T-cell (primary cell): ENCODE measurements around the gene DUSP10. TPM values are rescaled to one million over a fixed set of nuclear protein-coding genes. Genes with fewer than 3 reads are reported as not detected.
A peak's percentile ranks its signal among the peaks of the same experiment; 100 is the strongest.

ENCODE experiments used
- ATAC-seq, 4 experiments: fragments of 200-7000 bp in 3 of 4; fragments of 150-1000 bp in 1 of 4; cut with Tn5 transposase; replicated peaks in 1 of 4; 1 replicate in 3 of 4; 2 replicates in 1 of 4; pipeline ENCODE4 v1.10.0; 2021; ENCODE audit warnings: moderate library complexity in 3 of 4, mild to moderate bottlenecking in 2 of 4, moderate number of reproducible peaks in 1 of 4
- CTCF ChIA-PET, 2 donors: fragments of 300-600 bp; sonication (Branson Sonifier 250); formaldehyde crosslinking; loops; one replicate each; lab custom pipeline; 2022; ENCODE audit warnings: antibody characterized with exemption in 2 of 2; lab: Charles Lee
- POLR2A ChIA-PET, 2 donors: fragments of 300-600 bp; sonication (Branson Sonifier 250); formaldehyde crosslinking; loops; one replicate each; lab custom pipeline; 2022; ENCODE audit warnings: antibody characterized with exemption in 2 of 2; lab: Charles Lee
- DNase-seq, 35 experiments: peaks; one replicate each; pipeline versions ENCODE4 v3.0.0 to v3.0.0-alpha.2; 2013 to 2023
- H3K27ac ChIP-seq: one replicate; pipeline ENCODE4 v1.5.1; 2013; ENCODE audit warnings: low read length
- H3K27me3 ChIP-seq, 2 experiments: replicated peaks in 1 of 2; 1 replicate in 1 of 2; 2 replicates in 1 of 2; pipeline versions ENCODE4 v1.6.1 to v1.7.0; 2013; ENCODE audit warnings: low read length in 1 of 2, mixed read lengths in 1 of 2; ENCODE audit not compliant: control insufficient read depth in 2 of 2, insufficient read depth in 2 of 2; ENCODE audit errors: extremely low read depth in 1 of 2
- H3K36me3 ChIP-seq, 2 donors: 1 replicate in 1 of 2; 2 replicates in 1 of 2; pipeline versions ENCODE4 v1.6.1 to v1.7.0; 2013; ENCODE audit warnings: low read length in 1 of 2; ENCODE audit not compliant: control insufficient read depth in 2 of 2, insufficient read depth in 1 of 2; ENCODE audit errors: extremely low read depth in 1 of 2
- H3K4me1 ChIP-seq, 2 experiments: 1 replicate in 1 of 2; 2 replicates in 1 of 2; pipeline versions ENCODE4 v1.6.1 to v1.7.0; 2013; ENCODE audit warnings: low read length in 2 of 2, mixed read lengths in 1 of 2; ENCODE audit not compliant: insufficient read depth in 2 of 2, control insufficient read depth in 1 of 2; ENCODE audit errors: extremely low read depth in 1 of 2
- H3K4me3 ChIP-seq, 2 donors: 1 replicate in 1 of 2; 2 replicates in 1 of 2; pipeline versions ENCODE4 v1.5.1 to v1.7.0; 2013; ENCODE audit warnings: mild to moderate bottlenecking in 2 of 2, low read length in 1 of 2, moderate library complexity in 1 of 2; ENCODE audit not compliant: control insufficient read depth in 1 of 2; ENCODE audit errors: extremely low read depth in 1 of 2
- H3K9me3 ChIP-seq: 2 replicates; pipeline ENCODE4 v1.7.0; 2013
- H3K27ac Mint-ChIP-seq, 2 donors: one replicate each; pipeline ENCODE4 v1.8.0; 2020 to 2021; ENCODE audit warnings: mild to moderate bottlenecking in 2 of 2, mixed read lengths in 2 of 2
- H3K27me3 Mint-ChIP-seq, 2 donors: one replicate each; pipeline ENCODE4 v1.8.0; 2021 to 2022; ENCODE audit warnings: mixed read lengths in 2 of 2
- H3K36me3 Mint-ChIP-seq: one replicate; pipeline ENCODE4 v1.8.0; 2021; ENCODE audit warnings: mixed read lengths
- H3K4me1 Mint-ChIP-seq, 3 donors: one replicate each; pipeline ENCODE4 v1.8.0; 2020 to 2022; ENCODE audit warnings: mixed read lengths in 3 of 3, mild to moderate bottlenecking in 1 of 3
- H3K4me3 Mint-ChIP-seq, 3 donors: one replicate each; pipeline ENCODE4 v1.8.0; 2020 to 2022; ENCODE audit warnings: mild to moderate bottlenecking in 3 of 3, mixed read lengths in 3 of 3, moderate library complexity in 3 of 3
- H3K9me3 Mint-ChIP-seq, 3 donors: one replicate each; pipeline ENCODE4 v1.8.0; 2020 to 2022; ENCODE audit warnings: mixed read lengths in 3 of 3
- WGBS: methylation state at CpG from one replicate; pipeline ENCODE4 v1.1.5; 2013; ENCODE audit warnings: missing lambda C conversion rate; ENCODE audit not compliant: insufficient coverage; 5-methylcytosine and 5-hydroxymethylcytosine counted together
- total RNA-seq, 35 experiments: library from RNA in 6 of 35; stranded (reverse) in 6 of 35; fragments of 120-200 nt in 1 of 35; gene quantifications; one replicate each; pipeline versions ENCODE4 v1.2.1 to v1.2.4 and lab custom pipeline; 2013 to 2026

Gene DUSP10
- total RNA-seq, 5 donors from 2014 or later (not counting 1 experiment from before 2014, with no cell fraction given): 5.2 to 64.2 (median 6.0) TPM

- H3K4me3 Mint-ChIP-seq: no peak overlapping the region
- no peaks in the 10 kb centered on the region for H3K36me3 ChIP-seq
- no peak for ATAC-seq
- no peaks in the 10 kb centered on the region for H3K27me3 Mint-ChIP-seq
- no peaks in the 10 kb centered on the region for H3K27me3 ChIP-seq
- peaks cover 62 to 81% (median 79%) of the 10 kb centered on the region in 3 donors for H3K4me1 Mint-ChIP-seq
- H3K9me3 ChIP-seq: no peaks in the 10 kb centered on the region
- H3K27ac ChIP-seq: no peak overlapping the region
- DNase-seq: no peak
- H3K27ac Mint-ChIP-seq: peak overlapping the region; percentile 36 to 50
- WGBS: no CpG with 5 or more reads among the region's 2 CpGs
- no peak overlapping the region for H3K4me3 ChIP-seq
- ChIA-PET CTCF (no interaction called here), POLR2A (interaction anchor here in 1 of 2 donors (0.6 to 9.0 kb wide), 2 partner anchors 27 to 336 kb away, joined by 3 to 218 read pairs; partner anchors contain the start of gene DUSP10)
- H3K36me3 Mint-ChIP-seq: peaks cover 26% of the 10 kb centered on the region
- H3K9me3 Mint-ChIP-seq: no peaks in the 10 kb centered on the region
- peaks cover 17 to 28% of the 10 kb centered on the region in 2 experiments for H3K4me1 ChIP-seq
Measured at GRCh38 chr1:221715321-221716169, 26.3 kb downstream of the DUSP10 start.

- 91% methylated on average over 9 of the region's 16 CpGs for WGBS
- no peaks in the 10 kb centered on the region for H3K36me3 ChIP-seq
- peak overlapping the region in 2 of 3 donors; percentile 26 to 68 for H3K4me3 Mint-ChIP-seq
- peak overlapping the region in 1 of 2 donors; percentile 37 for H3K27ac Mint-ChIP-seq
- peaks cover 17 to 28% of the 10 kb centered on the region in 2 experiments for H3K4me1 ChIP-seq
- POLR2A ChIA-PET: interaction anchor here in 1 of 2 donors (0.7 to 9.0 kb wide), 2 partner anchors 15 to 28 kb away, joined by 4 to 218 read pairs; partner anchors contain the start of gene DUSP10
- no peak overlapping the region for H3K4me3 ChIP-seq
- no peaks in the 10 kb centered on the region for H3K27me3 Mint-ChIP-seq
- no peak for ATAC-seq
- DNase-seq: no peak
- CTCF ChIA-PET: interaction anchor here in 1 of 2 donors (1.1 kb wide), 1 partner anchor 23 kb away, joined by 3 read pairs; no protein-coding TSS in a partner anchor
- H3K36me3 Mint-ChIP-seq: peaks cover 26% of the 10 kb centered on the region
- no peaks in the 10 kb centered on the region for H3K9me3 Mint-ChIP-seq
- H3K9me3 ChIP-seq: no peaks in the 10 kb centered on the region
- H3K27ac ChIP-seq: no peak overlapping the region
- H3K4me1 Mint-ChIP-seq: peaks cover 62 to 87% (median 82%) of the 10 kb centered on the region in 3 donors
- H3K27me3 ChIP-seq: no peaks in the 10 kb centered on the region
Measured at GRCh38 chr1:221714227-221715152, 27.4 kb downstream of the DUSP10 start.

- H3K4me1 Mint-ChIP-seq: peaks cover 78 to 92% (median 90%) of the 10 kb centered on the region in 3 donors
- peak overlapping the region; percentile 64 to 79 for H3K27ac Mint-ChIP-seq
- Histone ChIP-seq H3K4me1 (peaks cover 25 to 35% of the 10 kb centered on the region in 2 experiments), H3K27ac (peak overlapping the region; percentile 85), H3K9me3 (no peaks in the 10 kb centered on the region), H3K4me3 (peak overlapping the region in 1 of 2 donors; percentile 17), H3K36me3 (no peaks in the 10 kb centered on the region), H3K27me3 (no peaks in the 10 kb centered on the region)
- H3K4me3 Mint-ChIP-seq: peak overlapping the region; percentile 50 to 68 (median 65)
- no CpG with 5 or more reads among the region's 3 CpGs for WGBS
- H3K36me3 Mint-ChIP-seq: peaks cover 19% of the 10 kb centered on the region
- no peaks in the 10 kb centered on the region for H3K27me3 Mint-ChIP-seq
- ChIA-PET POLR2A (interaction anchor here in 1 of 2 donors (0.5 to 9.0 kb wide), 9 partner anchors 12 to 117 kb away, joined by 3 to 218 read pairs (median 5); partner anchors contain the start of gene DUSP10), CTCF (interaction anchor here in 1 of 2 donors (0.6 to 1.8 kb wide), 4 partner anchors 27 to 1331 kb away, joined by 3 to 12 read pairs (median 4); partner anchors contain the start of gene DUSP10)
- ATAC-seq (peak; percentile 79 to 90 (median 90)), DNase-seq (peak; percentile 46 to 90 (median 85))
- H3K9me3 Mint-ChIP-seq: no peaks in the 10 kb centered on the region
Measured at GRCh38 chr1:221712776-221713431, 29.0 kb downstream of the DUSP10 start.

GRCh38 chr1:221712198-221712684 lies 29.6 kb downstream of the DUSP10 start:
- Mint-ChIP-seq H3K4me1 (peaks cover 83 to 91% (median 91%) of the 10 kb centered on the region in 3 donors), H3K36me3 (peaks cover 21% of the 10 kb centered on the region), H3K4me3 (peak overlapping the region; percentile 50 to 68 (median 65)), H3K27ac (peak overlapping the region; percentile 79 to 89), H3K9me3 (no peaks in the 10 kb centered on the region), H3K27me3 (no peaks in the 10 kb centered on the region)
- no peak overlapping the region for H3K4me3 ChIP-seq
- ChIA-PET POLR2A (interaction anchor here in 1 of 2 donors (0.5 to 9.0 kb wide), 8 partner anchors 13 to 117 kb away, joined by 3 to 218 read pairs (median 4); partner anchors contain the start of gene DUSP10), CTCF (interaction anchor here in 1 of 2 donors (0.8 to 1.8 kb wide), 3 partner anchors 28 to 81 kb away, joined by 3 to 12 read pairs (median 3); partner anchors contain the start of gene DUSP10)
- DNase-seq (peak in 27 of 35 experiments; percentile 12 to 84 (median 46)), ATAC-seq (peak; percentile 74 to 81 (median 78))
- H3K27me3 ChIP-seq: no peaks in the 10 kb centered on the region
- peaks cover 27 to 38% of the 10 kb centered on the region in 2 experiments for H3K4me1 ChIP-seq
- no peaks in the 10 kb centered on the region for H3K9me3 ChIP-seq
- H3K36me3 ChIP-seq: no peaks in the 10 kb centered on the region
- WGBS: no CpG with 5 or more reads among the region's 1 CpG
- H3K27ac ChIP-seq: peak overlapping the region; percentile 85

GRCh38 chr1:221711656-221712055 lies 30.2 kb downstream of the DUSP10 start:
- no CpG with 5 or more reads among the region's 1 CpG for WGBS
- peak overlapping the region; percentile 85 for H3K27ac ChIP-seq
- H3K4me3 Mint-ChIP-seq: no peak overlapping the region
- H3K36me3 Mint-ChIP-seq: peaks cover 17% of the 10 kb centered on the region
- H3K4me3 ChIP-seq: no peak overlapping the region
- DNase-seq (no peak), ATAC-seq (no peak)
- H3K9me3 ChIP-seq: no peaks in the 10 kb centered on the region
- CTCF ChIA-PET: interaction anchor here in 1 of 2 donors (1.8 kb wide), 1 partner anchor 30 kb away, joined by 12 read pairs; the partner anchor contains the start of gene DUSP10
- no peaks in the 10 kb centered on the region for H3K27me3 ChIP-seq
- no peaks in the 10 kb centered on the region for H3K9me3 Mint-ChIP-seq
- no peaks in the 10 kb centered on the region for H3K27me3 Mint-ChIP-seq
- POLR2A ChIA-PET: interaction anchor here (0.8 to 9.0 kb wide), 7 partner anchors 13 to 30 kb away, joined by 3 to 218 read pairs (median 4); partner anchors contain the start of gene DUSP10 (in 1 of the 2)
- peak overlapping the region; percentile 79 to 89 for H3K27ac Mint-ChIP-seq
- peaks cover 30 to 44% of the 10 kb centered on the region in 2 experiments for H3K4me1 ChIP-seq
- H3K4me1 Mint-ChIP-seq: peaks cover 79 to 90% (median 90%) of the 10 kb centered on the region in 3 donors
- H3K36me3 ChIP-seq: no peaks in the 10 kb centered on the region
